Measurements from ENCODE around the gene MAGEB5. TPM values are rescaled to one million over a fixed set of nuclear protein-coding genes. Genes with fewer than 3 reads are reported as not detected.
"Not testable (repeated sequence)": the region's sequence is repeated elsewhere in the genome, so short reads cannot be mapped to it uniquely, and the experiment has no call there.

The MAGEB5 gene, protein sequence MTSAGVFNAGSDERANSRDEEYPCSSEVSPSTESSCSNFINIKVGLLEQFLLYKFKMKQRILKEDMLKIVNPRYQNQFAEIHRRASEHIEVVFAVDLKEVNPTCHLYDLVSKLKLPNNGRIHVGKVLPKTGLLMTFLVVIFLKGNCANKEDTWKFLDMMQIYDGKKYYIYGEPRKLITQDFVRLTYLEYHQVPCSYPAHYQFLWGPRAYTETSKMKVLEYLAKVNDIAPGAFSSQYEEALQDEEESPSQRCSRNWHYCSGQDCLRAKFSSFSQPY
- not detected for polyA plus RNA-seq (ENCODE audit: insufficient read length in 4 of 4)

DNA sequence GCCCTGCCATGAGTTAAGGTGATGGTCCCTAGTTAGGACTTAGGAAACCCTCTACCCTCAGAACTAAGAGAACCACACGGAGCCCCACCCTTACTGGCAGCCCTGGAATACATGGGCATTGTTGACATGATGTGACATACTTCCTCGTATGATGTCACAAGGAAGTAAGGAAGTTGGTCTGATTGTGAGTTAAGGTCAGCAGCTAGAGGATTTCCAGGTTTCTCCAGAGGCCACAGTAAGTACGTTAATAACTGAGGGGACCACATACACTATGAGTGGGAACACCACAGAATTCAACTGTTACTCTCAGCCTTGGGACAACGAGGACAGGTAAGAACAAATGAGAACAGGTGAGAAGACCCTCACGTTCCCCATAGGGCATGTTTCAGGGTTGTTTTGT, at the start of gene MAGEB5:
Gene MAGEB5, plus strand, starts transcription at position 301 of the 400 bp plus-strand sequence. CDS start 1,133 bp downstream, outside the sequence.
- DNase-seq (ENCODE audit: low read depth in 4 of 4, low spot score in 3 of 4): no peak

DNA sequence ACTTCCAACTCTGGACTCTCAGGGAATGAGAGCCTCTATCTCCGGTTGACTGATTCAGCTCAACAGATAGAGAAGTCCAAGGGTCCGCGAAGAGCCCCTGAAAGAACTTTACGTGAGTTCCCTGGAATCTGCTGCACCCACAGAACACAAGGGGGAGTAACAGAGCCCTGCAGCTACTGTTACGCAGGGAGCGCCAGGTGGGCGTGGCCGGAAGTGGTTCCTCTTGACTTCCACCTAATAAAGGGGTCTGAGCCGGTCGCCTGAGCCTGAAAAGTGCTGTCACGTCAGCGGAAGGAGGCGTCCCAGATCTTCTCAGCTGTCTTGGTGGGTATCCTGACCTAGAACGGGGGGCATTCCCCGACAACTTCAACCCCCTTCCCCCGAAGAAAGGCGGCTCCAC, 23.8 kb upstream of the MAGEB5 start, which contains the start of gene MAGEB6:
Gene MAGEB6, plus strand, starts transcription at position 237 of the 400 bp plus-strand sequence. CDS start 1,407 bp downstream, outside the sequence.
- no peak for DNase-seq (ENCODE audit: low read depth in 4 of 4, low spot score in 3 of 4)

GRCh38 chrX:26203561-26203960, 12.4 kb upstream of the MAGEB5 start:
- no peak for DNase-seq (ENCODE audit: low read depth in 4 of 4, low spot score in 3 of 4)

DNA sequence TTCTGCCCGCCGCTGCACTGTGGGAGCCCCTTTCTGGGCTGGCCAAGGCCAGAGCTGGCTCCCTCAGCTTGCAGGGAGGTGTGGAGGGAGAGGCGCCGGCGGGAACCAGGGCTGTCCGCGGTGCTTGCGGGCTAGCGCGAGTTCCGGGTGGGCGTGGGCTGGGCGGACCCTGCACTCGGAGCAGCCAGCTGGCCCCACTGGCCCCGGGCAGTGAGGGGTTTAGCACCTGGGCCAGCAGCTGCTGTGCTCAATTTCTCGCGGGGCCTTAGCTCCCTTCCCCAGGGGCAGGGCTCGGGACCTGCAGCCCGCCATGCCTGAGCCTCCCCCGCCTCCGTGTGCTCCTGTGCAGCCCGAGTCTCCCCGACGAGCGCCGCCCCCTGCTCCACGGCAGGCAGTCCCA, 11.3 kb upstream of the MAGEB5 start:
- not testable (repeated sequence) for DNase-seq (ENCODE audit: low read depth in 4 of 4, low spot score in 3 of 4)

DNA sequence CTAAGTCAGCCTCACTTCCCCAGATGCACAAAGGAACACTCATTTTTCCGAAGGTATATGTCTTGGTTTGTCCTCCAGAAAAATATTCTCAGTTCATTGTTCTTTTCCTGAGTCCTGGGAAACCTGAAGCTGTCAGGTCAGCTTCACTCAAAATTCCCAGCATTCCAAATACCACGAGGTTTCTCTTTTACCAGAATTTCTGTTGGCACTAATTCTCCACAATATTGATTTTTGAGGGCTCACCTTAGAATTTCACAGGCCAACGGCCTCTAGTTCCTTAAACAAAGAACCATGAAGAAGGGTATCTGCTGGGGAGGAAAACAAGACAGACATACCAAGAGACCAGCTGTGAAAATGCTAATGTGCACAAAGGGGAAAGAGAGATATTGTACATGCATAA, 8.0 kb upstream of the MAGEB5 start:
- DNase-seq (ENCODE audit: low read depth in 4 of 4, low spot score in 3 of 4): no peak

DNA sequence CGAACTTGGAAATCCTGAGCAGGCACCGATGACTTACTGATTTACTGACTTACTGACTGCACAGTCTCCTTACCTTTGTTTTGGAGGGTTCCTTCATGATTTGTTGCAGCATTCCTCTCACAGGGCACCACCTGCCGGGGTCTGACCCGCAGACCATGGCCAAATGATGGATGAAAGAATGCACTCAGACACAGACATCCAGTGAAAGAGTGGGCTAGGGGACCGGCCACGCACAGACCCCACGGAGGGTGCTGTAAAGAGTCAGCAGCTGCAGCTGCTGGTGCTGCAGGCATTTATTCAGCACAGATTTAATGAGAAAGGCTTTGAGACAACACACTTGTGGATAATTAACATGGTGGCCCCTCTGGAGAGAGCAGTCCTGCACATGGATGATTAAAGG, 3.4 kb downstream of the MAGEB5 start:
- DNase-seq (ENCODE audit: low read depth in 4 of 4, low spot score in 3 of 4): no peak

GRCh38 chrX:26234177-26234576, 18.2 kb downstream of the MAGEB5 start:
- no peak for DNase-seq (ENCODE audit: low read depth in 4 of 4, low spot score in 3 of 4)

DNA sequence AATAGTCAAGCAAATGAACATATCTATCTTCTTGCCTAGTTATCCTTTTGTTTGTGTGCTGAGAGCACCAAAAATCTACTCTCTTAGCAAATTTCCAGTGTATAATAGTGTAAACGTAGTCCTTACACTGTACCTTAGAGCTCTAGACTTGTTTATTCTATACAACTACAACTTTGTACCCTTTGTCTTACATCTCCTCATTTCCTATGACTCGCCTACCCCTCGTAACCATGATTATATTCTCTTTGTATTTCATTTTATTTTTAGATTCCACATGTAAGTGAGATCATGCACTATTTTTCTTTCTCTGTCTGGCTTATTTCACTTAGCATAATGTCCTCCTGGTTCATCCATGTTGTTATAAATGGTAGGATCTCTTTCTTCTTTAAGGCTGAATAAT, 37.6 kb downstream of the MAGEB5 start:
- no peak for DNase-seq (ENCODE audit: low read depth in 4 of 4, low spot score in 3 of 4)

DNA sequence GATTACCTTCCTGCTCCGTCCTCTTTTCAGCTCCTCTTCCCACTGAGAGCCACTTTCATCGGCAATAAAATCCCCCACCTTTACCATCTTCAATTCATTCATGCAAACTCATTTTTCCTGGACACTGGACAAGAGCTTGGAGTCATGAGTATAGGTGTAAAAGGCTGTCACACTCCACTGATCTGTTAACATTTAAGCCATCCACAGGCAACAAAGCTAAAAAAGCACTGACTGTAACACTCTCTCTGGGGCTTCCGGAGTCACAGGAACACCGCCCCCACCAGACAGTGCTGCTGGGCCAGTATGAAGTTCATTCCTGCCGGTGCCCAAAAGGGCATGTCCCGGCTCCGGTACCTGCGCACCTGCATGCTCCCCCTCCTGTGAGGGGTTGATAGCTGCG, 38.5 kb downstream of the MAGEB5 start:
- DNase-seq (ENCODE audit: low read depth in 4 of 4, low spot score in 3 of 4): no peak

DNA sequence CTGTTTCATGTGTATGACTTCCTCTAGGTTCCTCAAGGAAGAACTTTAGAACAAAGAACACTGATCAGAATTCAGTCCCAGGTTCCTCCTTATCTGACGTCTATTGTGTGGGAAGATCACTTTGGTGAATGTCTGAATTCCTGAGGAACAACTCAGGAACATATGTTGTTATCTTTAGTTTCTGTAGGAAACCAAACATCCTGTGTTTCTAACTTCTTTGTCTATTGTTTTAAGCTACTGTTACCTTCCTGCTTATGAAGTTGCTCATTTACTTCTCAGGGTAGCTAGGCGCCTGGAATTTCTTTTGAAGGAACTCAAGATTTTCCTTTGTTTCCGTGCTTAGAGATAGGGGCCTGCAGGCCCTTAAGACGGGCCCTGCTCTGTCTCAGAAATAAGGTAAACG, 46.2 kb downstream of the MAGEB5 start:
- DNase-seq (ENCODE audit: low read depth in 4 of 4, low spot score in 3 of 4): no peak

Other genes with a start within 250 kb of the MAGEB5 start
- not detected for gene MAGEB18, start 77.8 kb upstream of the MAGEB5 start, polyA plus RNA-seq (ENCODE audit: insufficient read length in 4 of 4)
- not detected for gene MAGEB6B, start 55.6 kb upstream of the MAGEB5 start, polyA plus RNA-seq (ENCODE audit: insufficient read length in 4 of 4)
- gene MAGEB6, start 23.7 kb upstream of the MAGEB5 start, polyA plus RNA-seq (ENCODE audit: insufficient read length in 4 of 4): not detected

All from left renal pelvis (tissue), 4 donors.